SIG-M5 treated with dmso at 0.1 percent for 504 hours (cell line): Measurements from ENCODE around the gene CCSER2.
A peak's percentile ranks its signal among the peaks of the same experiment; 100 is the strongest.
"Not testable (repeated sequence)": the region's sequence is repeated elsewhere in the genome, so short reads cannot be mapped to it uniquely, and the experiment has no call there.

Source experiments
- DNase-seq: peaks from one replicate; lab custom pipeline; 2025; ENCODE audit not compliant: unreplicated experiment; lab: John Stamatoyannopoulos, UW

CCSER2 gene

DNA sequence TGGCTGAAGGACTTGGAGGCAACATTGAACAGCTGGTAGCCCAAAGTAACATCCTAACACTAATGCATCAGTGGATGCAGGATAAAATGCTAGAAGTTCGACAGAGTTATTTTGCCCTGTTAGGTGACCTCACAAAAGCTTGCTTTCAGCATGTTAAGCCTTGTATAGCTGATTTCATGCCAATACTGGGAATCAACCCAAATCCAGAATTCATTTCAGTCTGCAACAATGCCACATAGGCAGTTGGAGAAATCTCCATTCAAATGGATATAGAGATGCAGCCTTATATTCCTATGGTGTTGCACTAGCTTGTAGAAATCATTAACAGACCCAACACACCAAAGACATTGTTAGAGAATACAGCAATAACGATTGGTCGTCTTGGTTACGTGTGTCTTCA is 62.9 kb downstream of the CCSER2 start:
- DNase-seq: no peak

DNA sequence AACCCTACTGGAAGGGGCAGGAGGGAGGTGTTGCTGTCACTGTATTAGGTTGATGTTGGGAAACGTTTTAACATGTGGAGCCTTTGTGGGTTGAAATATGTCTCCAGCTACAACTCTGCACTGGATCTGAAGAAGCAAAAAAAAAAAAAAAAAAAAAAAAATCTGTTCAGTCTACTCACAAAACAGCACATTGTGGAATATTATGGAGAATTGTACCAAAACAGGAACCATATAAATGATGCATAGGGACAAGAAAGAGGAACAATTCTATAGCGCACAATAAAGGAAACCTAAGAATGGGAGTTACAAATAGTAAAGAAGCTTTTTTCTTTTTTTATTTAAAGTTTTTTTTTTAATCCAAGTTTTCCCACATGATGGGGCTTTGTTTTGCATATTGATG is 63.8 kb downstream of the CCSER2 start:
- no peak for DNase-seq

- no peak for DNase-seq
Observed at GRCh38 chr10:84395581-84395980, 67.2 kb downstream of the CCSER2 start.

DNA sequence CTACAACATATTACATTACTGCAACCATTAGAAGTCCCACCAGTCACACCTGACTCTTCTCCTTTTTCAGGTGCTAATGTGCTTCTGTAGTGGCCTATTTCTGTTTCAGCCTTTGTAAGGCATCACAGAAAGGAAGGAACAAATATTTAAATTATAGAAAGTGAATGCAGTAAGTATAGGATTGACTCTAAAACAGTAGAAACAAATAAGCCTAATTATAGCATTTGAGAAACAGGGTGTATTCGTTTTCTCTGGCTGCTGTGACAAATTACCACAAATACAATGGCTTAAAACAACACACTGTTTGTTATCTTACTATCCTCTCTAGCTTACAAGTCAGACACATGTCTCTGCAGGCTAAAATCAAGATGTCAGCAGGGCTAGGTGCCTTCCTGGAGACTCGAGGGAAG is 69.4 kb downstream of the CCSER2 start:
- no peak for DNase-seq

DNA sequence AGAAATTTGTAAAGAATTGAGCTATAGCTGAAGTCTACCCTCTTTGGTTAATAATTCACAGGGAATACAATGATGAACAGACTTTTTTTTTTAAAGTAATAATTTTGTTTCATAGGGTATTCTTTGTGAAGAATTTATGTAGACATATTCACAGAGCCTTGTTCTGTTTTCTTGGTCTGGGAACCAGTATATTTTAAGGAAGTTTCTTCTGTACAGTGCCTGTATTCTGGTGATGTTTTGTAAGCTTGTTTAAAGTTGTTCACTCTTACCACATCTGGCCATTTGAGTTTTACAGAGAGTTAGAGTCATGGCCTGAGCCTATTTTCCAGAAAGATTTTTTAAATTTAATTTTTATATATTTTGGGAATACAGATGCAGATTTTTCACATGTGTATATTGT is 70.3 kb downstream of the CCSER2 start:
- no peak for DNase-seq

DNA sequence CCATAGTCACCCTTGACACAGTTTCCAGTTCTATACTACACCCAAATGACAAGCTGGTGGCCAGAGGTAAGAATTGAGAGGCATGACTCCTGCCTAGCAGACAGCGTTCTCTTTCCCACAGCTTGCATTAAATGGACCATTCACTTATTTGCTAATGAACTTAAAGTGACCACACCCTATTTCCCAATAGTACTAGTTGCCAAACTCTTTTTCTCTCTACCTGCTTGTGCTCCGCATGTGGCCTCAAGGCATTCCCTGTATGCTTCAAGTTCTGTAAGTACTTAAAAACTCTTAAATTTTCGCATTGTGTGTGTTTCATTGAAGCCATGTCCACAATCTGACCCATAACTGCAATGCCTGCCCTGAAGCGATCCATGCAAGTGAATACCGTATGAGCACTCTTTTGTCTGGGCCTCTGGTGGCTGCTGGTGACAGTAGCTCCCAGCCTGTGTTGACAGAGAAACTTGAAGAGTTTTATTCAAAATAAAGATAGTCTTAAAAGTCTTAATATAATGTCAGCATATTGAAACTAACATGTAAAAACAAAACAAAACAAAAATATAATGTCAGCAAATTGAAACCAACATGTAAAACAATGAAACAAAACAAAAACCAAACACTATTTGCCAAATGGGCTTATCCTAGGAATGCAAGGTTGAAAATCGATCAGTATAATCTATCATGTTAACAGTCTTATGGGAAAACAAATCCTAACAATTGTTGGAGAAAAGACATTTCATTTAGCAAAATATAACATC is 73.6 kb downstream of the CCSER2 start:
- DNase-seq: no peak

GRCh38 chr10:84404783-84405182 is 76.4 kb downstream of the CCSER2 start:
- no peak for DNase-seq

DNA sequence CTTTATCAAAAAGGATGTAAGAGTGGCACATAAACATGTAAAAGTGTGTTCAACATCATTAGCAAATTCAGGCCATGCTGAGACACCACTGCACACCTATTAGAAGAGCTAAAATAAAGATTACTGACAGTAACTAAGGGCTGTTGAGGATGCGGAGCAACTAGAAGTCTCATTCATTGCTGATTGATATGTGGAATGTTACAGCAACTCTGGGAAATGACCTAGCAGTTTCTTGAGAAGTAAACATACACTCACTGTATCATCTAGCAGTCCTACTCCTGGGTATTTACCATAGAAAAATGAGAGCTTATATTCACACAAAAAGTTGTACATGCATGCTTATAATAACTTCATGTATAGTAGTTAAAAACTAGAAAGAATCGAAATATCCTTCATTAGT is 77.3 kb downstream of the CCSER2 start:
- DNase-seq: no peak

- DNase-seq: no peak
Observed at GRCh38 chr10:84406561-84406960, 78.2 kb downstream of the CCSER2 start.

GRCh38 chr10:84407388-84408049 is 79.1 kb downstream of the CCSER2 start:
- DNase-seq: peak; percentile 26

GRCh38 chr10:84412482-84412881 is 84.1 kb downstream of the CCSER2 start:
- DNase-seq: no peak

GRCh38 chr10:84414110-84414509 is 85.7 kb downstream of the CCSER2 start:
- DNase-seq: not testable (repeated sequence)

DNA sequence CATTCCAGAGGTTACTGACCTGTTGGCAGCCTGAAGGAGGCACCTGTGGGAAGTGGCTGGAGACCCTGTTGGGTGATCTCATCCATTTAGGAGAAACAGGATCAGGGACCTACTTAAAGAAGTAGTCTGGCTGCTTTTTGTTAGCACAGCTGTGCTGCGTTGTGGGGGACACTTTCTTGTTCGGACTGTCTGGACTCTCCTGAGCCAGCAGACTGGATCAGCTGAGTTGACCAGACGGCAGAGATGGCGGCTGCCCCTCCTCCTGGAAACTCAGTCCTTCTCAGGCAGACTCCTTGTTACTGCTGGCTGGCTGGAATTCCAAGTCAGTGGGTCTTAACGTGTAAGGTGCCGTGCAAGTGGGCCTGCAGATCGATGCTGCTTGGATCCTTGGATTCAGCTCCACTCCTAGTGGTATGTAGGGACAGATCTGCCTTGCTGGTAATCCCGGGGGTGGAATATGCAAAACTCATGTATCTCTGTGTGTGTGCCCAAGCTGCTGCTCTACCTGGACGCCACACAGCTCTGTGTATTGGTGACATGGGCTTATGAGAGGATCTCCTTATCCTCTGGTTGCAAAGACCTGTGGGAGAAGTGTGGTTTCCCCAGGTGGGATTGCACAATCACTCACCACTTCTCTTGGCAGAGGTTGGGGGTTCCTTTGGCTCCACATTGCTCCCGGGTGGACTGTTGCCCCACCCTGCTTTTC is 87.3 kb downstream of the CCSER2 start:
- no peak for DNase-seq

- no peak for DNase-seq
Observed at GRCh38 chr10:84416245-84416555, 87.8 kb downstream of the CCSER2 start.

DNA sequence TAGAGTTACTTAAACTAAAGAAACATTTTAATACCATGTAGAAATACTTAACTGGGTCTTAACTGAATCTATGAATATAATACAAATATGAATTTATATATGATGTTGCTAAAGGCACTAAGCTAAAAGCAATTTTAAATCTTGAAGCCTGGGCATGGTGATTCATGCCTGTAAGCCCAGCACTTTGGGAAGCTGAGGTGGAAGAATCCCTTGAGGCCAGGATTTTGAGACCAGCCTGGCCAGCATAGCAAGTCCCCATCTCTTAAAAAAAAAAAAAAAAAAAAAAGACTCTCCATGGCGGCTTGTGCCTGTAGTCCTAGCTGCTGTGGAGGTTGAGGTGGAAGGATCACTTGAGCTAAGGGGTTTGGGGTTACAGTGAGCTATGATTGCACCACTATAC is 95.3 kb downstream of the CCSER2 start:
- DNase-seq: no peak

DNA sequence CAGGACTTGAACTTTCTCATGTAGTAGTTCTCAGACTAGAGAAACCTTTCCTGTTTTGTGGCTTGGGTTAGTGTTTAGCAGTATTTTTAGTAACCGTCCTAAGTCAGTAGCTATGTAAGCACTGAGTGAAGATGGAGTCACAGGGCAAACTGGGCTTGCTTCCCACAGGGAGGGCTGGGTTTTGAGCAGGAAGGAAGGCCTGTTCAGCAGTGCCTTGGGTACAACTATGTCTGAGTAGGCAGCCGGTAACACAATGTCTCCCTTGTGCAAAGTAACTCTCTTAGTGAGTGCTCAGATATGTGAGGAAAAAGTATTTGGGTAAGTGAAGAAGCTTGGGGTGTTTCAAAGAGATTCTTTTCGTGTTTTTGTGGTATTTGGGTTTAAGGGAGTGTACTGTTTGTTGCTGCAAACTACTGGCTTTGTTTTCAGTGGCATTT is 96.4 kb downstream of the CCSER2 start:
- no peak for DNase-seq

DNA sequence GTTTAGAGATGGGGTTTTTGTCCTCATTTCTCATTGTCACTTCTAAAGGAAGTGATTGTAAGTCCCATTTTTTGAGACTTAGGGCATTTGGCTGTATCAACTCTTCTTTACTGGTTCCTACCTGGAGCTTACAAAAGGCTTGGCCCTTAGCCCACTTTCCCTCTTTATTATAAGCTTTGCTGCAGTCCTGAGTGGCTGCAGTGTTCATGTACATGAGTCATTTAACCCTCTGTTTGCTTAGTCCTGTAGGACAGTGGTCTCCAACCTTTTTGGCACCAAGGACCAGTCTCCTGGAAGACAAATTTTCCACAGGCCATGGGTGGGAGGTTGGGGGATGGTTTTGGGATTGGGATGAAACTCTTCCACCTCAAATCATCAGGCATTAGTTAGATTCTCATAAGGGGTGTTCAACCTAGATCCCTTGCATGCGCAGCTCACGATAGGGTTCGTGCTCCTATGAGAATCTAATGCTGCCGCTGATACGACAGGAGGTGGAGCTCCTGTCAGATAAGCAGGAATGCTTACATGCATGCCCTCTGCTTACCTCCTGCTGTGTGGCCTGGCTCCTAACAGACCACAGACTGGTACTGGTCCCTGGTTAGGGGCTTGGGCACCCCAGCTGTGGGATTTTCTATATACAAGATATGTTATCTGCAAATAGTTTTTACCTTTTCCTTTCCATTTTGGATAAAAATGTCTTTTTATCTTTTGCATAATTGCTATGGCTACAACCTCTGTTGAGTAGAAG is 99.7 kb downstream of the CCSER2 start:
- DNase-seq: no peak

DNA sequence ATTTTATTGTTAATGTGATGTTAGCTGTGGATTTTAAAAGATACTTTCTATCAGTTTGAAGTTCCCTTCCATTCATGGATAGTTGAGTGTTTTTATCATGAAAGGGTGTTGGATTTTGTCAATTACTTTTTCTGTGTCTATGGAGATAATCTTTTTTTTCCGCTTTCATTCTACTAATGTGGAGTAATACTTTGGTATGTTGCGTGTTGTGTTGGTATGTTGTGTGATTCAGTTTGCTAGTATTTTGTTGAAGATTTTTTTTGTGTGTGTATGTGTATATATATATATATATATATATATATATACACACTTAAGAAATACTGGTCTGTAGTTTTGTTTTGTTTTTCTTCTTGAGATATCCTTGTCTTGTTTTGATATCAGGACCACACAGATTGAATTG is 100.3 kb downstream of the CCSER2 start:
- DNase-seq: no peak

GRCh38 chr10:84429926-84430520 is 101.6 kb downstream of the CCSER2 start:
- peak; percentile 39 for DNase-seq

DNA sequence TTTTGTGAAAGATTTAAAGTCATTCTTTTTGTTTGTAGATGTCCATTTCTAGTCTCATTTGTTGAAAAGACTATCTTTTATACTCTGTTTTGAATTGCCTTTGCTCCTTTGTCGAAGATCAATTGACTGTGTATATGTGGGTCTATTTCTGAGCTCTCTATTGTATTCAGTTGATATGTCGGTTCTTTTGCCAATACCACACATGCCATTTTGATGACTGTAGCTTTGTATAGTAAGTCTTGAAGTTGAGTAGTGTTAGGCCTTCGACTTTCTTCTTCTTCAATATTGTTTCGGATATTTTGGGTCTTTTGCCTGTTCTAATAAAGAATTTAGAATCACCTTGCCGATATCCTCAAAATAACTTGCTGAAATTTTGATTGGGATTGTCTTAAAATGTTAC is 104.5 kb downstream of the CCSER2 start:
- no peak for DNase-seq

DNA sequence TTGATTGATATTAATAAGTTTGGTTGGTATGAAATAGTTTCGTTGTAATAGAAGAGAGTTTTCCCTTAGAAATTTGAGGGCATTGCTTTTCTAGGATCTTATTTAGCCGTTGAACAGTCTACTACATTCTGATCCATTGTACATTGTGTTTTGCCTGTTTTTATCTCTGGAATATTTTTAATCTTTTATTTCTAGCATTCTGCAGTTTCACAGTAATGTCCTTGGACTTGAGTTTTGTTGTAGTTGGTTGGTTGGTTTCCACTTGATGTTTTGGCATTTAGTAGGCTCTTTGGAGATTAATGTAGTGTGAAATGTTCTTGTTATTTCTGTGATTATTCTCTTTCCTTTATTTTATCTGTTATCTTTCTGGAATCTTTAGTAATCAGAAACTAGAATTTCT is 112.4 kb downstream of the CCSER2 start:
- DNase-seq: no peak
